GM12873 (cell line): Measurements from ENCODE around the gene GRIA4.

Experiments used
- TF ChIP-seq, protein P1 (sequence below): IDR thresholded peaks from 2 replicates; pipeline ENCODE4 v1.5.1; 2012; ENCODE audit warnings: low read depth, mild to moderate bottlenecking, moderate library complexity, low read length, control low read depth; ENCODE audit not compliant: insufficient read depth; ENCODE audit errors: missing control alignments

Gene GRIA4

DNA sequence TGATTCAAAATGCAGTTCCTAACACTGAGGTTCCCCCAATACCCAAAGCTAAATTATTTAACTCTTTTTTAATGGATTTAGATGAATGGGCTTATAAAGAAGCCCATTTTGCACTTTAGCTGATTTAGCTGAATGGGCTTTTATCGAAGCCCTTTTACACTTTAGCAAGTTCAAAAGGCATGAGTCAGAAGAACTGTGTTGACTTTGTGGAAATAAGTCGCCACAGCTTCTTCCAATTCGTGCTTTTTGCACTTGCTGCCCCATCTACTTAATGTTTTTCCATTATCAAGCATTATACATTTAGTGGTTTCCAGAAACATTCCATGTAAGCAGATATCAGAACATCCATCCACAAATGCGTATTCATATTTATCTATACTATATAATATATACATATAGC, 20.5 kb upstream of the GRIA4 start:
- TF ChIP-seq, protein P1, sequence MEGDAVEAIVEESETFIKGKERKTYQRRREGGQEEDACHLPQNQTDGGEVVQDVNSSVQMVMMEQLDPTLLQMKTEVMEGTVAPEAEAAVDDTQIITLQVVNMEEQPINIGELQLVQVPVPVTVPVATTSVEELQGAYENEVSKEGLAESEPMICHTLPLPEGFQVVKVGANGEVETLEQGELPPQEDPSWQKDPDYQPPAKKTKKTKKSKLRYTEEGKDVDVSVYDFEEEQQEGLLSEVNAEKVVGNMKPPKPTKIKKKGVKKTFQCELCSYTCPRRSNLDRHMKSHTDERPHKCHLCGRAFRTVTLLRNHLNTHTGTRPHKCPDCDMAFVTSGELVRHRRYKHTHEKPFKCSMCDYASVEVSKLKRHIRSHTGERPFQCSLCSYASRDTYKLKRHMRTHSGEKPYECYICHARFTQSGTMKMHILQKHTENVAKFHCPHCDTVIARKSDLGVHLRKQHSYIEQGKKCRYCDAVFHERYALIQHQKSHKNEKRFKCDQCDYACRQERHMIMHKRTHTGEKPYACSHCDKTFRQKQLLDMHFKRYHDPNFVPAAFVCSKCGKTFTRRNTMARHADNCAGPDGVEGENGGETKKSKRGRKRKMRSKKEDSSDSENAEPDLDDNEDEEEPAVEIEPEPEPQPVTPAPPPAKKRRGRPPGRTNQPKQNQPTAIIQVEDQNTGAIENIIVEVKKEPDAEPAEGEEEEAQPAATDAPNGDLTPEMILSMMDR: no peak

DNA sequence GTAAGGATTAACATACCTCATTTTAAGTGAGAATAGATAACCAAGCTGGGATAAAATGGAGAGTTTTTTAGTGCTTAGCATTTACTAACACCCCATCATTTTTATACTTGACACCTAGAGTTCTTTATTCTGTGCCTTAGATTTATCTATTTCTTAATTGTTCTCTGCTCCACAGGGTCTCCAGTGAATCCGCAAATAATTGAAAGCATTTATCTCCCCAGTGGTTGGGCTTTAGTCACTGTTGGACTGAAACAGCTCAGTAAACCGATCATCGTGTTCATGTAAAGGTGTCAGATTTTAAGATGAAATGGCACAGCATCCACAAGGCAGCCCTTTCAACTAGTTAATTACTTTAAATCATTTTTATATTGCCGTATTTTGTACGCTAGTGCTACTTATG, 17.8 kb upstream of the GRIA4 start:
- TF ChIP-seq, protein P1: no peak

DNA sequence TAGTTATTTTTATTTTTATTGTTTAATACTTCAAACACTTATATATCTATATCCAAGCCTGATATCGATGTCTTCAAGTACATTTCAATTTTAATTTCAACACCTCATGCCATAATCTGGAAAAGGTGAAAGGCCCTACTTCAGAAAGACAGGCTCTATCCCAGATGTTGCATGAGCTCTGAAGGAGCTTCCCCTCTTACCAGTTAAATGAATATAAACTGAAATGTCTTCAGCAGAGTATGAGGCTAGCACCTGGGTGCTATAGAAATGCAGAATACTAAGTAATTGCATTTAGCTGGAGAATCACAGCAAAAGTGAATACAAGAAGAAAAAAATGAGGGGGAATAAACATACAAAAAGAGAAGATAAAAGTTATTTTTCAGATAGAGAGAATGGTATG, 11.5 kb upstream of the GRIA4 start:
- TF ChIP-seq, protein P1: no peak

DNA sequence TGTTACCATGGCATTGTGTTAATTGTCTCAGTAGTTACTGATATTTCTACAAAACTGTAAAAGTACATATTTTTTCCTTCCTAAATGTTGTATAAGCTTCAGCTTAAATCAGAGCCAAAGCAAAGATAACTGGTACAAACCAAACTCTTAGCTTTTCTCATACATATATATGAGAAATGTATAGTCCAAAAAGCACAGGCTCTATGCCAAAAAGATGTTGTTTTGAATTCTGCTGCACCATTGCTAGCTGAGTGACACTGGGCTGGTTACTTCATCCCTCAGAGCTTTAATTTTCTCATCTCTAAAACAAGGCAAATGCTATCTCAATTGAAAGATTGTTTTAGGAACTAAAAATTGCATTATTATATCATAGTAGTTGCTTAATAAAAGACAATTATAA, 6.7 kb upstream of the GRIA4 start:
- TF ChIP-seq, protein P1: no peak

DNA sequence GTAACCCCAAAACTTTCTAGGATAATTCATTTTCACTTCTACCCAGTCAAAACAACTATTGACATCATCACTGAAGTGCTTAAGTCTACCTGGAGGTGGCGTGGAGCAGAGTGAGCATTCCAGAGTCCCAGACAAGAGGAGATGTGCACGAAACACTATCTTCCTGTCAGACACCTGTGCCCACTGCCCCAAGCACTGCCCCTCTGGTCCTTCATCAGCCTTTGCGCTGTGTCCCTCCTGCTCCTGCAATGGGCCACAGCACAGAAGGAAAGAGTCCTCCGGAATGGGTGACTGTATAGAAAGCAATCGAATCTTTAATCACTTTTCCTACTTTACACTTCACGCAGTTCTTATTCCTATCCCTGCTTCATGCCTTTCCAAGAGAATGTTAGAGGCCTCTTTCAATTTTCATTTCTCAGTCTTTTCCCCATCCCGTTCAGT, 512 bp upstream of the GRIA4 start:
- TF ChIP-seq, protein P1: peak; percentile 49

DNA sequence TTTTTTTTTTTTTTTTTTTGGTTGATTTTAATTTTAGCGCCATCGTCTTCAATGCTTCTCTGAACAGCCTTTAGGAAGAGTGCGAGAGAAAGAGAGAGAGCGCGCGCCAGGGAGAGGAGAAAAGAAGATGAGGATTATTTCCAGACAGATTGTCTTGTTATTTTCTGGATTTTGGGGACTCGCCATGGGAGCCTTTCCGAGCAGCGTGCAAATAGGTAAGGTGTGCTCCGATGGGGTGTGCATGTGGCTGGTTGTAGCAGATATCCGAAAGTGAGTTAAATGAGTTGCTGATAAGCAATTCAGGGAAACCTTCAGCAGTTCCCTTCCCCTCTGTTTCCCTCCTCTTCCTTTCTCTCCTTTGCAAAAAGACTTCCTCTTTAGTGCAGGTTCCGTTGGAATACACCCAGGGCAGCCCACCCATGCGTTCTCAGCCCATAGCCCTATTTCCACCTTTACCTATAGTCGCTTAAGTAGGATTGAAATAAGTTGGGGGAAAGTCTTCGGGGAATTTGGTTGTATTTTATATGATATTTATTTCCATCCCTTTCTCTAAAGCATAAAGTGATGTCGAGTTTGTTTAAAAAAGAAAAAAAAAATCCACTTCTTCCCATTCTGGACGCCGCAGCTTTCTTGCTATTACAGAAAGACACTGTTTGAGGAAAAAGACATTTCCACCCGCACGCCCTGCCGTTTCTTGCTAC, 1.1 kb downstream of the GRIA4 start:
- TF ChIP-seq, protein P1: no peak

DNA sequence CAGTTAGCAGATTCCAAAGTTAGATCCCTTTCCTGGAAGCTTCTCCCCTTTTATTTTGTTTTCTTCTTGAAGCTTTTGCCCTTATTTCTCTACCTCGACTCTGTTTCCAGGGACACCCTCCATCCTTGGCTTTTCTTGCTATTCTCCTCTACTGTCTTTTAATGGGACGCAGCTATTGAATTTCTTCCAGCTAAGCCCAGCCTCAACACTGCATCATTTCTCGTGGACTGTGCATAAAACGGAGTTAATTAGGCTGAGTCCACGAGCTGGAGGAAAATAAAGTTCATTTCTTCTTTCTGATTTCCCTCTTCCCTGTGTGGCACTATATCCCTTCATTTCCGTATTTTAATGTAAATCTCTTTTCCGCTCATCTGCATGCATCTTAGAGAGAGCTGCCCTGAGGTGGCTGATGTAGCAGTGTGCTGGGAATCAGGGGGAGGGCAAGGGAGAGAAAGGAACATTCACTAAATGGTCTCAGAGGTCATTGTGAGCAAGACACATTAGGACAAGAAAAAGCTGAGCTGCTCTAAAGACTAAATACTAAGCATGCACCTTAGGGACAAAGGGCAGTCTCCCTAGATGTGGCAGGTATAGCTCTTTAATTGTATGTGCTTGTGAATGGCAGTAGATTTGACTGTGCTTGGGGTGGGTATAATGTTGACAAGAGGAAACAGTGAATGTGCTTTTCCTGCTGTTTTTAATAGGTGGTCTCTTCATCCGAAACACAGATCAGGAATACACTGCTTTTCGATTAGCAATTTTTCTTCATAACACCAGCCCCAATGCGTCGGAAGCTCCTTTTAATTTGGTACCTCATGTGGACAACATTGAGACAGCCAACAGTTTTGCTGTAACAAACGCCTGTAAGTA, 1.9 kb downstream of the GRIA4 start:
- TF ChIP-seq, protein P1: no peak
